G401 (cell line): ENCODE results near the gene NOSTRIN. TPM values are rescaled to one million over a fixed set of nuclear protein-coding genes. Genes with fewer than 3 reads are reported as not detected.

Source experiments
- DNase-seq: peaks from one replicate; pipeline ENCODE4 v3.0.0-alpha.2; 2015; ENCODE audit warnings: low spot score
- in situ Hi-C: cut with HindIII; loops from 2 replicates; pipeline ENCODE4 v1.10.0; 2016; ENCODE audit warnings: low sequenced_read_pairs, mixed read lengths
- total RNA-seq: library from RNA; depleted of rRNA; stranded (reverse); fragments of >200 nt; shearing (Covaris generic); gene quantifications from 2 replicates; pipeline ENCODE4 v1.2.3, GENCODE V29; 2014

The NOSTRIN gene
- total RNA-seq, 1 experiment from 2014 or later: not detected

GRCh38 chr2:168814939-168815907 is 12.8 kb downstream of the NOSTRIN start:
- in situ Hi-C loops: no loop called here
- DNase-seq: no peak

- in situ Hi-C loops: no loop called here
- no peak for DNase-seq
Observed at GRCh38 chr2:168816369-168816768, 13.9 kb downstream of the NOSTRIN start.

- DNase-seq: no peak
- in situ Hi-C loops: no loop called here
Observed at GRCh38 chr2:168819050-168819715, 16.7 kb downstream of the NOSTRIN start.

GRCh38 chr2:168819829-168820489 is 17.5 kb downstream of the NOSTRIN start:
- in situ Hi-C loops: no loop called here
- no peak for DNase-seq

GRCh38 chr2:168821577-168821976 is 19.1 kb downstream of the NOSTRIN start:
- in situ Hi-C loops: no loop called here
- no peak for DNase-seq

GRCh38 chr2:168821992-168822391 is 19.6 kb downstream of the NOSTRIN start:
- no peak for DNase-seq
- in situ Hi-C loops: no loop called here

GRCh38 chr2:168825126-168825525 is 22.7 kb downstream of the NOSTRIN start:
- no peak for DNase-seq
- in situ Hi-C loops: no loop called here

GRCh38 chr2:168830958-168831357 is 28.5 kb downstream of the NOSTRIN start:
- no peak for DNase-seq
- in situ Hi-C loops: no loop called here

GRCh38 chr2:168831662-168832061 is 29.2 kb downstream of the NOSTRIN start:
- DNase-seq: no peak
- in situ Hi-C loops: no loop called here

GRCh38 chr2:168835969-168836368 is 33.5 kb downstream of the NOSTRIN start:
- DNase-seq: no peak
- in situ Hi-C loops: no loop called here

- no peak for DNase-seq
- in situ Hi-C loops: no loop called here
Observed at GRCh38 chr2:168841445-168841844, 39.0 kb downstream of the NOSTRIN start.

GRCh38 chr2:168843253-168843652 is 40.8 kb downstream of the NOSTRIN start:
- in situ Hi-C loops: no loop called here
- DNase-seq: no peak

GRCh38 chr2:168848225-168848624 is 45.8 kb downstream of the NOSTRIN start:
- in situ Hi-C loops: no loop called here
- no peak for DNase-seq

- no peak for DNase-seq
- in situ Hi-C loops: no loop called here
Observed at GRCh38 chr2:168849610-168850009, 47.2 kb downstream of the NOSTRIN start.

GRCh38 chr2:168850846-168851245 is 48.4 kb downstream of the NOSTRIN start:
- in situ Hi-C loops: no loop called here
- no peak for DNase-seq

- no peak for DNase-seq
- in situ Hi-C loops: no loop called here
Observed at GRCh38 chr2:168851674-168852320, 49.4 kb downstream of the NOSTRIN start.

GRCh38 chr2:168852481-168852880 is 50.0 kb downstream of the NOSTRIN start:
- no peak for DNase-seq
- in situ Hi-C loops: no loop called here

GRCh38 chr2:168853471-168853870 is 51.0 kb downstream of the NOSTRIN start:
- no peak for DNase-seq
- in situ Hi-C loops: no loop called here

- DNase-seq: no peak
- in situ Hi-C loops: no loop called here
Observed at GRCh38 chr2:168854651-168855050, 52.2 kb downstream of the NOSTRIN start.
